ENCODE measurements around the gene CPSF3.
"Not testable (repeated sequence)": the region's sequence is repeated elsewhere in the genome, so short reads cannot be mapped to it uniquely, and the experiment has no call there.

CPSF3 gene

DNA sequence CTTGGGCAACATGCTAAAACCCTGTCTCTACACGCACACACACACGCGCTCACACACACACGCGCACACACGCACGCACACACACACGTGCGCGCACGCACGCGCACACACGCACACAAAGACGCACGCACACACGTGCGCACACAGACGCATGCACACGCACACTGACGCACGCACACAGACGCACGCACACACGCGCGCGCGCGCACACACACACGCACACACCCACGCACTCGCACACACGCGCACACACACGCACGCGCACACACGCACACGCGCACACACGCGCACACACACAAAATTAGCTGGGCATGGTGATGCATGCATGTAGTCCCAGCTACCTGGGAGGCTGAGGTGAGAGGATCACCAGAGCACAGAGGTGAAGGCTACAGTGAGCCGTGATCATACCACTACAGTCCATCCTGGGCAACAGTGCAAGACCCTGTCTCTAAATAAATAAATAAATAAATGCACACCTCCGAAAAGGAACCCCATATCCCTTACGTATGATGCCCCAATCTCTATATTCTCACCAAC is 42.8 kb downstream of the CPSF3 start:
- DNase-seq (ENCODE audit: low read depth in 2 of 2): no peak

DNA sequence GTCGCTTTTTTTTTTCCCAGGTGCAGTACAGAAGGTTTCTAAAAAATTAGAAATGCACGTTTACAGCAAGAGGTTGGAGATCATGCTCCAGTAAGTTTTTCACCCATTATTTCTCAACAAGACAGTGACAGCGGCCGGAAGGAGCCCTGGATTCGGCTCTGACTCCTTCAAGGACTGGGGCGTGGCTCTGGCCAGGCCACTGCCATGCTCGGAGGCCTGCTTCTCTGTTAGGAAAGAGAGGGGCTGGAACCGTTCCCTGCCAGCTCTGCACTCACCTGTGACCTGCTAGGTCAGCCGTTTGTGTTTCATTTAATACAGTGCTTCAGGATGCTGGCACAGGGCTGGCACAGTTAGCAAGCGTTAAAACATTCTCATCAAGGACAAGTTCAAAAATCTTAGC is 44.2 kb downstream of the CPSF3 start:
- no peak for DNase-seq (ENCODE audit: low read depth in 2 of 2)

DNA sequence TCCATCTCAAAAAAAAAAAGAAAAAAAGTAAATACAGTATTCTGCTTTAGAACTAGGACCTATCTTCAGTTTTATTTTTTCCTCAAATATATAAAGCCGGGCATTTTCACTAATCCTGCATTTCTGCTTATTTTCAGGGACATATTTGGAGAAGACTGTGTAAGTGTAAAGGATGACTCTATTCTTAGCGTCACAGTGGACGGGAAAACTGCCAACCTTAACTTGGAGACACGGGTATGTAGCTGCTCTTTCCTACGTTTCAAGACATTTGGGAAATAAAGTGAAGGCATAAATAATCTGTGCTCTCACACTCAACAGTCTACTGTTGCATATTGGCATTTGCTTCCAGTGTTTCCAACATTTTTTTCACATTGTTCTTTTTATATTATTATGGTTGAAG is 47.8 kb downstream of the CPSF3 start:
- no peak for DNase-seq (ENCODE audit: low read depth in 2 of 2)

DNA sequence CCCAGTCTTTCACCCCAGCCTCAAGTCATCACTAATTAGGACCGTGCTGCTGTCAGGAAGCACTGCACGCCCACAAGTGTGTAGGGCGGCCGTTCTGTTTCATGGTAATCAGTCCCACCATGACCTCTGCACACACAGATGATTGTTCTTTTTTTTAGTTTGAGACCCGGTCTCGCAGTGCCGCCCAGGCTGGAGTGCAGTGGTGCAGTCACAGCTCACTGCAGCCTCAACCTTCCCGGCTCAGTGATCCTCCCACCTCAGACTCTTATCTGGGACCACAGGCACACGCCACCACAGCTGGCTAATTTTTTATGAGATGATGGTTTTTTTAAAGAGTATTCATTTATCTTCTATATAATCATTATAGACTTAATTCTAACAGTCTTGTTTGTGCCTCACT is 49.1 kb downstream of the CPSF3 start:
- DNase-seq (ENCODE audit: low read depth in 2 of 2): no peak

- DNase-seq (ENCODE audit: low read depth in 2 of 2): no peak
These were observed 50.0 kb downstream of the CPSF3 start for GRCh38 chr2:9473308-9473984.

- no peak for DNase-seq (ENCODE audit: low read depth in 2 of 2)
These were observed 50.5 kb downstream of the CPSF3 start for GRCh38 chr2:9473985-9474360.

DNA sequence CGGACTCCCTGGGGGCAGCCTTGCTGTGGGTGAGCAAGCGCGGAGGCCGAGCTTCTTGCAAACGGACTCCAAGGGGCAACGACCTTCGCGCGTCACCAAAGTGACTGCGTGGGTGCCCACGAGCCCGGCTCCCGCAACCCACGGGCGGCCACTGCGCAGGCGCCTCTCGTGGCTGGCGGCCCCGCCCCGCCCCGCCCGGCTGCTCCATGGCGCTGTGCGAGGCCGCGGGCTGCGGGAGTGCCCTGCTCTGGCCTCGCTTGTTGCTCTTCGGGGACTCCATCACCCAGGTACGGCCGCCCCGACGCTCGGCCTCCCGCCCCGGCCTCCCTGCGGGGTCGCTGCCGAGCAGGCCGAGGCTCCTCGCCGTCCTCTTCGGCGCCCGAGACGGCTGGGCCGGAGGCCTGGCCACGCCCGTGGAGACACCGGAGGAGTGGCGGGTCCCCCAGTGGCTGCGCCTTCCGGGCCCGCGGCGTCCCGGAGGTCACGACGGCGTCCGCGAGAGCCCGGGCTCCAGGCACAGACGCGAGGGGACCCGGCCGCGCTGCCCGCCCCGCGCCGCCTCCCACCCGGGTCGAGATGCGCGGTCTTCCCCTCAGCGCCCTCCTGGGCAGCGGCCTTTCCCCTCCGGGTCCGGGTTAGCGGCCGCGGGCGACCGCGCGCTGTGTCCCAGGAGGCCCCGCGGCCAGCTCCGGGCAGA is 51.1 kb downstream of the CPSF3 start, which contains the start of gene IAH1:
IAH1 (plus strand) TSS at position 191 of the 697 bp plus-strand sequence; CDS start at position 207, 16 bp downstream.
- no peak for DNase-seq (ENCODE audit: low read depth in 2 of 2)

DNA sequence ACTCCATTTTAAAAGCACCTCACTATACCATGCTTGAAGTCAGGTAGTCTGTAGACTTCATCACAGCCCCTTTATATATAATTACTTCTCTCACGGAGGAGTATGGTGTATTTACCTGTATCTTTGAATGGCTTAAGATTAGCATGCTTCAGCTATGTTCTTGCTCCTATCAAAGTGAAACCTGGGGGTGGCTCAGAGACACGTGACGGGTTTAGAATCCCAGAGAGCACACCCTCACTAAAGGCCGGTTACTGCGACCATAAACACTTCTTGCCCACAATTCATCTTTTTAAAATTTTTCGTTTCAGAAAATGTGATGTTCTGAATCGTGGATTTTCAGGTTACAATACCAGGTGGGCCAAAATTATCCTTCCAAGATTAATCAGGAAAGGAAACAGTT is 54.5 kb downstream of the CPSF3 start:
- no peak for DNase-seq (ENCODE audit: low read depth in 2 of 2)

DNA sequence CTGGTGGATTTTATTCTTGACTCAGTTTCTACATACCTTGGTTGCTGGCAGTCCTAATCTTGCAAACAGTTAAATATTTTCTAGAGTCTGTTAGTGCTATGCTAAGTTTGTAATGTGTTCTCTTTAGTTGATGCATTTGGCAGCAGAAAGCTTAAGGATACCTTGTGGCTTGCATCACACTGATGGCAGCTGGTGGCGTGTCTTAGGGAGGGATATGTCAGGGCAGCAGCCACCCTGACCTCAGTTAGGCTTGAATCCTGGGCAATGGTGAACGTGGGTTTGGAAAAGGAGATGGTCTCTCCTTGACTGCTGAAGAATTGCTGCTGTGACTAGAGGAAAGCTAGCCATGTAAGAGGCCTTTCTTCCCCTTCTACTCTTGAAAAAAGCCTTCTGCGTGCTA is 55.1 kb downstream of the CPSF3 start:
- no peak for DNase-seq (ENCODE audit: low read depth in 2 of 2)

- DNase-seq (ENCODE audit: low read depth in 2 of 2): no peak
These were observed 56.7 kb downstream of the CPSF3 start for GRCh38 chr2:9480157-9480556.

- DNase-seq (ENCODE audit: low read depth in 2 of 2): no peak
These were observed 59.7 kb downstream of the CPSF3 start for GRCh38 chr2:9483107-9483506.

- no peak for DNase-seq (ENCODE audit: low read depth in 2 of 2)
These were observed 61.1 kb downstream of the CPSF3 start for GRCh38 chr2:9484533-9484932.

DNA sequence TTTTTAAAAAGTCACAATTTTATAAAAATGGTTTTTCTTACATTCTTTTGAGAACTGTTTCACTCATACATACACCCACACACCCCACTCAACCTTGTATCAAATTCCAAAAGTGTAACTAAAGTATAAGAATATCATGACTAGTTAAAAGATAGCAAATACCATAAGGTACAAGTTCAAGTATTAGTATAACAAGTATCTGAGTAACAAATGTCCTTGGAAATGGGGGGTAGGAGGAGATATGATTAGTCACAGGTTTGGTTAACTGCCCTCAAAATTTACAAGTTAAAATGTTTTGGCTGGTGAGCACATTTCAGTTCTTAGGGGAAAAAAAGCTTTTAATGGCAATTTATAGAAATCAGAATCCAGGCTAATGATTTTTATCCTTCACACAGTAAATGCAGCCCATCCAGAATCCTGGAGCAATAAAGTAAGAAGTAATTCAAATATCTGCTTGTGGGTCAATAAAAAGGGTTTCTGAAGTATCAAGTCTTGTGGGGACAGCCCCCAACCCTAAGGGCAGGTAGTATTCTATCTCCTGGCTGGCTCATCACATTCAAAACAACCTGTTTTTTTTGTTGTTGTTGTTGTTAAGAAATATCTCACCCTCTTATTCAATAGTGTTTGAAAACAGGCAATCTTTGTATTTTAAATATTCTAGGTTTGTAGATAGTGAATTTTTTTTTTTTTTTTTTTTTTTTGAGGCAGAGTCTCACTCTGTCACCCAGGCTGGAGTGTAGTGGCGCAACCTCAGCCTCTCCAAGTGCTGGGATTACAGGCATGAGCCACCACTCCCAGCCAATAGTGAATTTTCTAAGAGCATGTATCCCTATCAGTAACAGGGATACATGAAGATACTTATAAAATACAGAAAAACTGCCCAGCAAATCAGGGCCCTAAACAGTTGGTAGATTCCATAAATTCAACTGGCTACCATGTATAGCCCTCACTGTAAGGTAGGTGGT is 65.4 kb downstream of the CPSF3 start:
- no peak for DNase-seq (ENCODE audit: low read depth in 2 of 2)

DNA sequence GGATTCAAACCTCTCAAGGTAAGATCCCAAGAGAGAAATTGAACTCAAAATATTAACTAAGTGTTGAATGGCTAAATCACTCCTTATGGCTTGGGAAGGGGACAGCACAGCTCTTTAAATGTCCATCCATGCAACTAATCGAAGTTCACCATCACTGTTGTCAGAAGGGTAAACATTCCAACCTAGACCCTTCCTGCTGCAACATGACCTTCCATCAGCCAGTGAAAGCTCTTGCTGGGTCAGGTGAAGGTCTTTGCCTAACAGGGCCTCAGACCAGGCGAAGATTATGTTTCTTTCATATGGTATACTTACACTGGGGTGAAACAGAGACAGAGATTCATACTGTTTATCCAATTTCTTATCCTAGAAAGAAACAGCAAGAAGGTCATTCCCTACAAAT is 67.3 kb downstream of the CPSF3 start:
- no peak for DNase-seq (ENCODE audit: low read depth in 2 of 2)

DNA sequence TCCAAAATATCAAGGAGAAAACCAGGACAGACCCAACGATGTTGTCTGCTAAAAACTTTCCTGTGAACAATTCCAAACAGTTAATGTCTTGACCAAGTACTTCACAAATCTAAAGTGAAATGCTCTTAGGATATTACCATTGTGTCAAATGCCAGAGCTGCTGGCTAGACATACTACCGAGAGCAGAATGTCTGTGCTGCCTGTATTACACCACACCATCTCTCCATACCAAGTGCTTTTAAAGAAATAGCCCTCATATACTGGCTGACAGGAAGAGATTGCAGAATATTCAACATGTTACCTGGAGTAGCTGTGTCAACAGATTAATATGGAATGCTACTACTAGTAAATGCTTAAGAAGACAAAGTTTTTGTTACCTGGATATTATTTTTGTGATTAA is 69.5 kb downstream of the CPSF3 start:
- no peak for DNase-seq (ENCODE audit: low read depth in 2 of 2)

GRCh38 chr2:9493478-9493877 is 70.0 kb downstream of the CPSF3 start:
- DNase-seq (ENCODE audit: low read depth in 2 of 2): no peak

- no peak for DNase-seq (ENCODE audit: low read depth in 2 of 2)
These were observed 70.6 kb downstream of the CPSF3 start for GRCh38 chr2:9494081-9494480.

- DNase-seq (ENCODE audit: low read depth in 2 of 2): no peak
These were observed 73.6 kb downstream of the CPSF3 start for GRCh38 chr2:9497017-9497416.

DNA sequence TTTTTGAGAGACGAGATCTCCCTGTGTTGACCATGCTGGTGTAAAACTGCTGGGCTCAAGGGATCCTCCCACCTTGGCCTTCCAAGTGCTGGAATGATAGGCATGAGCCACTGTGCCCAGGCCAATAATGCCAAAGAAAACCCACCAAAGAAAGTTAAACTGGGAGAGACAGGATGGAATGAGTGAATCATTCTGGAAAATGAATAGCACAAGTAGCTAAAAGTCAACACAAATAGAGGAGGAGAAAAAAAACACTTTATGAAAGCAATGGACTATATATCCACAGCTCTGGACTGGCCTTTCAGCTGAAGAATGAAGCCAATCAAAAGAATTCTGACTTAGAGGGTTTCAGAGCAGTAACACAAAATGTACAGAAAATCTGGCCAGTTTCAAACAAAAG is 74.8 kb downstream of the CPSF3 start:
- no peak for DNase-seq (ENCODE audit: low read depth in 2 of 2)

- DNase-seq (ENCODE audit: low read depth in 2 of 2): no peak
These were observed 85.5 kb downstream of the CPSF3 start for GRCh38 chr2:9508931-9509330.

- DNase-seq (ENCODE audit: low read depth in 2 of 2): not testable (repeated sequence)
These were observed 90.5 kb downstream of the CPSF3 start for GRCh38 chr2:9513946-9514345.

GRCh38 chr2:9517118-9517782 is 93.8 kb downstream of the CPSF3 start:
- DNase-seq (ENCODE audit: low read depth in 2 of 2): no peak
